B cell (primary cell): ENCODE data around the gene DCUN1D3.

Experiments
- EZH2 ChIP-seq: IDR thresholded peaks from 2 replicates; pipeline ENCODE4 v1.6.1; 2012; ENCODE audit warnings: borderline replicate concordance, low read depth, mild to moderate bottlenecking, moderate library complexity, low read length; ENCODE audit not compliant: insufficient read depth, poor library complexity, severe bottlenecking
- TF ChIP-seq, protein P1 (sequence below): fragments of 200-600 bp; IDR thresholded peaks from one replicate; pipeline ENCODE4 v1.8.0; 2022; ENCODE audit warnings: antibody characterized with exemption, mild to moderate bottlenecking

DNA sequence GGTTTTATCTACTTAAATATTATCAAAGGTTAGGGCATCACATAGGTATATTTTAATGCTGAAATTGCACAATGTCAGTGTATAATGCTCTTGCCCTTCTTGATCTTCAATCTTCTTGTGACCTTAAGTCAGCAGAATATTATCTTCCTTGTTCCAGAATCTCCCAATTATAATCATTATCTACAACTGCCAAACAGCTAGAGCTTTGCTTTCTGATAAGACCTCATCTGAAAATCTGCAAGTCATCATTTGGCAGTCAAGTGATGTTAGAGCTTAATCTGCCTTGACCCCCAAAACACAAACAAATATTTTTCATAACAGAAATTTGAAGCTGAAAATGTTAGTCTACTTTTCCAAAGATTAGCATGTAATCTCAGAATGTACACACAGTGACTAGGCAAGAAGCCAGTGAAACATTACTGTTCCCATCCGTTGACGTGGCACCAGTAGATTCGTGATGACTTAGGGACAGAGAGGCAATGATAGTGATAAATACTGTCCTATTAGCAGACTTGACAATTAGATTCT is 74.1 kb downstream of the DCUN1D3 start:
- TF ChIP-seq, protein P1, sequence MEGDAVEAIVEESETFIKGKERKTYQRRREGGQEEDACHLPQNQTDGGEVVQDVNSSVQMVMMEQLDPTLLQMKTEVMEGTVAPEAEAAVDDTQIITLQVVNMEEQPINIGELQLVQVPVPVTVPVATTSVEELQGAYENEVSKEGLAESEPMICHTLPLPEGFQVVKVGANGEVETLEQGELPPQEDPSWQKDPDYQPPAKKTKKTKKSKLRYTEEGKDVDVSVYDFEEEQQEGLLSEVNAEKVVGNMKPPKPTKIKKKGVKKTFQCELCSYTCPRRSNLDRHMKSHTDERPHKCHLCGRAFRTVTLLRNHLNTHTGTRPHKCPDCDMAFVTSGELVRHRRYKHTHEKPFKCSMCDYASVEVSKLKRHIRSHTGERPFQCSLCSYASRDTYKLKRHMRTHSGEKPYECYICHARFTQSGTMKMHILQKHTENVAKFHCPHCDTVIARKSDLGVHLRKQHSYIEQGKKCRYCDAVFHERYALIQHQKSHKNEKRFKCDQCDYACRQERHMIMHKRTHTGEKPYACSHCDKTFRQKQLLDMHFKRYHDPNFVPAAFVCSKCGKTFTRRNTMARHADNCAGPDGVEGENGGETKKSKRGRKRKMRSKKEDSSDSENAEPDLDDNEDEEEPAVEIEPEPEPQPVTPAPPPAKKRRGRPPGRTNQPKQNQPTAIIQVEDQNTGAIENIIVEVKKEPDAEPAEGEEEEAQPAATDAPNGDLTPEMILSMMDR, result no peak
- TF ChIP-seq EZH2, result no peak
